Spleen (tissue), 11 donors: Measurements from ENCODE around the gene KCNK5. TPM values are rescaled to one million over a fixed set of nuclear protein-coding genes. Genes with fewer than 3 reads are reported as not detected.

ENCODE experiments used
- DNase-seq: peaks from one replicate; pipeline ENCODE4 v3.0.0-alpha.2; 2020
- H3K27ac ChIP-seq, 8 donors: fragments of 200-600 bp; sonication (generic) in 7 of 8; 1 replicate in 4 of 8; 2 replicates in 4 of 8; pipeline versions ENCODE4 v1.5.0 to v1.8.0; 2016 to 2021; ENCODE audit warnings: inconsistent platforms in 4 of 8, mild to moderate bottlenecking in 4 of 8, moderate library complexity in 1 of 8
- H3K27me3 ChIP-seq, 7 donors: fragments of 200-600 bp; sonication (generic) in 6 of 7; replicated peaks in 1 of 7; 1 replicate in 4 of 7; 2 replicates in 3 of 7; pipeline versions ENCODE4 v1.5.0 to v1.8.0; 2016 to 2021; ENCODE audit warnings: inconsistent platforms in 3 of 7, mild to moderate bottlenecking in 1 of 7
- H3K36me3 ChIP-seq, 6 donors: fragments of 200-600 bp; sonication (generic) in 5 of 6; 1 replicate in 4 of 6; 2 replicates in 2 of 6; pipeline versions ENCODE4 v1.5.0 to v1.8.0; 2016 to 2021; ENCODE audit warnings: inconsistent platforms in 2 of 6
- H3K4me1 ChIP-seq, 6 donors: fragments of 200-600 bp; sonication (generic) in 5 of 6; 1 replicate in 3 of 6; 2 replicates in 3 of 6; pipeline versions ENCODE4 v1.5.0 to v1.8.0; 2016 to 2021; ENCODE audit warnings: inconsistent platforms in 3 of 6
- H3K4me3 ChIP-seq, 8 donors: fragments of 200-600 bp; sonication (generic) in 7 of 8; 1 replicate in 4 of 8; 2 replicates in 4 of 8; pipeline versions ENCODE4 v1.5.0 to v1.8.0; 2016 to 2021; ENCODE audit warnings: inconsistent platforms in 4 of 8, mild to moderate bottlenecking in 4 of 8, moderate library complexity in 2 of 8
- H3K9me3 ChIP-seq, 8 donors: fragments of 200-600 bp; sonication (generic) in 7 of 8; 1 replicate in 4 of 8; 2 replicates in 4 of 8; pipeline versions ENCODE4 v1.5.0 to v1.8.0; 2016 to 2021; ENCODE audit warnings: inconsistent platforms in 4 of 8
- POLR2A ChIP-seq, 3 donors: fragments of 450-650 bp; IDR thresholded peaks; one replicate each; pipeline ENCODE4 v1.5.1; 2017; ENCODE audit warnings: antibody characterized with exemption in 3 of 3, mild to moderate bottlenecking in 1 of 3
- POLR2AphosphoS5 ChIP-seq, 3 donors: sonication (generic); formaldehyde crosslinking; IDR thresholded peaks; one replicate each; pipeline ENCODE4 v1.5.1; 2017; ENCODE audit warnings: antibody characterized with exemption in 3 of 3
- WGBS, 5 donors: extraction: QIAGEN DNeasy Blood & Tissue Kit in 3 of 5; methylation state at CpG; one replicate each; pipeline versions ENCODE4 v1.1.5 to v1.1.7; 2013 to 2018; 5-methylcytosine and 5-hydroxymethylcytosine counted together
- intact Hi-C: fragments of 100-400 bp; cut with DNase I; formaldehyde crosslinking; loops from one replicate; pipeline ENCODE4 v1.15.0; 2023; ENCODE audit warnings: low total_unique reads
- polyA plus RNA-seq, 3 donors: library from polyadenylated mRNA; stranded (reverse); fragments of 200-250 nt; gene quantifications; one replicate each; pipeline ENCODE4 v1.2.1, GENCODE V29; 2013
- total RNA-seq, 7 donors: library from RNA; depleted of rRNA in 3 of 7; stranded (reverse); fragments of >200 nt in 3 of 7; fragmentation: NEBNext Ultra II Directional in 4 of 7; extraction: Animal tissue kit (Norgen Biotek cat#: 25700) in 4 of 7; gene quantifications; one replicate each; pipeline versions ENCODE4 v1.1.0 to v1.2.1, GENCODE V29; 2016 to 2021
- TF ChIP-seq, protein P1 (sequence below), 11 experiments: fragments of 200-600 bp in 7 of 11; fragments of 450-650 bp in 4 of 11; sonication (generic) in 4 of 11; IDR thresholded peaks in 8 of 11; conservative IDR thresholded peaks in 3 of 11; 1 replicate in 7 of 11; 2 replicates in 4 of 11; pipeline versions ENCODE4 v1.4.0 to v1.8.0; 2016 to 2021; ENCODE audit warnings: antibody characterized with exemption in 11 of 11, inconsistent platforms in 4 of 11, mild to moderate bottlenecking in 1 of 11
- donor health status: healthy with polysubstance abuse.
- donor health status: DM: no; HTN: no; CAD: no; lungs with moderate emphysema.
- donor health status: DM: no; HTN: no; CAD: no.
- donor health status: Bipolar disorder and iron deficiency.
- donor health status: healthy.
- donor health status: DM: no; HTN: no; CAD: no.
- donor health status: DM: yes; HTN: yes; CAD: no.

KCNK5 gene
- total and polyA plus RNA-seq, 10 donors, result 0.52 to 5.9 (median 3.2) TPM

GRCh38 chr6:39144481-39145173, 84.6 kb downstream of the KCNK5 start:
- Histone ChIP-seq H3K4me1 (no peaks in the 10 kb centered on the region), H3K9me3 (no peaks in the 10 kb centered on the region), H3K4me3 (no peak overlapping the region), H3K27me3 (peaks cover 0 to 26% (median 0%) of the 10 kb centered on the region in 7 donors), H3K36me3 (no peaks in the 10 kb centered on the region), H3K27ac (no peak overlapping the region)
- 84 to 100% (median 89%) methylated on average over 1 of the region's 1 CpG for WGBS, 5 donors
- intact Hi-C loops, result no loop called here
- TF ChIP-seq, protein P1, sequence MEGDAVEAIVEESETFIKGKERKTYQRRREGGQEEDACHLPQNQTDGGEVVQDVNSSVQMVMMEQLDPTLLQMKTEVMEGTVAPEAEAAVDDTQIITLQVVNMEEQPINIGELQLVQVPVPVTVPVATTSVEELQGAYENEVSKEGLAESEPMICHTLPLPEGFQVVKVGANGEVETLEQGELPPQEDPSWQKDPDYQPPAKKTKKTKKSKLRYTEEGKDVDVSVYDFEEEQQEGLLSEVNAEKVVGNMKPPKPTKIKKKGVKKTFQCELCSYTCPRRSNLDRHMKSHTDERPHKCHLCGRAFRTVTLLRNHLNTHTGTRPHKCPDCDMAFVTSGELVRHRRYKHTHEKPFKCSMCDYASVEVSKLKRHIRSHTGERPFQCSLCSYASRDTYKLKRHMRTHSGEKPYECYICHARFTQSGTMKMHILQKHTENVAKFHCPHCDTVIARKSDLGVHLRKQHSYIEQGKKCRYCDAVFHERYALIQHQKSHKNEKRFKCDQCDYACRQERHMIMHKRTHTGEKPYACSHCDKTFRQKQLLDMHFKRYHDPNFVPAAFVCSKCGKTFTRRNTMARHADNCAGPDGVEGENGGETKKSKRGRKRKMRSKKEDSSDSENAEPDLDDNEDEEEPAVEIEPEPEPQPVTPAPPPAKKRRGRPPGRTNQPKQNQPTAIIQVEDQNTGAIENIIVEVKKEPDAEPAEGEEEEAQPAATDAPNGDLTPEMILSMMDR (IDR thresholded peaks at IDR 0.05 in 8 of 11, conservative IDR thresholded peaks at IDR 0.05 in 3 of 11), result no peak
- TF ChIP-seq POLR2AphosphoS5 (IDR thresholded peaks at IDR 0.05) (no peak), POLR2A (IDR thresholded peaks at IDR 0.05) (no peak)
- DNase-seq, result no peak

- Histone ChIP-seq H3K36me3 (no peaks in the 10 kb centered on the region), H3K4me1 (no peaks in the 10 kb centered on the region), H3K9me3 (peaks cover 0 to 10% (median 9%) of the 10 kb centered on the region in 8 donors), H3K27ac (peak overlapping the region in 1 of 8 donors; percentile 10), H3K27me3 (peaks cover 0 to 30% (median 0%) of the 10 kb centered on the region in 7 donors), H3K4me3 (no peak overlapping the region)
- TF ChIP-seq POLR2A (IDR thresholded peaks at IDR 0.05), result no peak
- DNase-seq, result no peak
- intact Hi-C loops, result no loop called here
- WGBS, 5 donors, result 54 to 87% (median 61%) methylated on average over 13 of the region's 13 CpGs
Observed at GRCh38 chr6:39143238-39143930, 85.9 kb downstream of the KCNK5 start.

DNA sequence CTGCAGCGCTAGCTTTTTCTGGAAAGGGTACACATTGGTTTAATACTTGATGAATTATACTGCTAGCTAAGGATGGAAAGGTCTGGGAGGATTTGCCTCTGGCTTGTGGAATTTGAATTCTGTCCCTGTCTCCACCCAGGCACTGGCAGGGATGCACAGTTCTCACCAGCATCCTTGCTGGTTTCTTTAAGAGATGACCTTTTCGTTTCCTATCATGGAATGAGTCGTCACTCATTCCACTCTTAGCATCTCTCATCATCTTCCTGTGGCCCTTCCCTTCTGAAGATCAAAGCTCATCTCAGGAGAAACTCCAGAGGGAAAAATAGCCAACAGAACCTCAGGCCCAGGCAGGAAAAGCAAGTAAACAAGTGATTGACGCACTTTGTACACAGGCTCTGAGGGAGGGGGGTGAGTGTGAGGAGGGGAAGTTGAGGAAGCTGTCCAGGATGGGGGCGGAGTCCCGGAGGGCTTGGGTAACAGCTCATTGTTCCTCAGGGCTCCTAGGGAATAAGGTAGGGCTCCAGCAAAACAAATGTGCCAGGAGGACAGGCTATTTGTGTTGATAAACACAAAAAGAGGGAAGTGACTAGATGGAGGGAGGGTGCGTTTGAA, 88.6 kb downstream of the KCNK5 start:
- no peaks in the 10 kb centered on the region for H3K36me3 ChIP-seq
- WGBS, 5 donors, result 39 to 52% (median 45%) methylated on average over 7 of the region's 7 CpGs
- intact Hi-C loops, result no loop called here
- no peak for DNase-seq
- H3K27me3 ChIP-seq, result peaks cover 0 to 25% (median 0%) of the 10 kb centered on the region in 7 donors
- H3K27ac ChIP-seq, result no peak overlapping the region
- H3K9me3 ChIP-seq, result peaks cover 0 to 20% (median 16%) of the 10 kb centered on the region in 8 donors
- TF ChIP-seq, protein P1 (IDR thresholded peaks at IDR 0.05 in 8 of 11, conservative IDR thresholded peaks at IDR 0.05 in 3 of 11), result no peak
- no peak for TF ChIP-seq POLR2AphosphoS5 (IDR thresholded peaks at IDR 0.05)
- no peak for TF ChIP-seq POLR2A (IDR thresholded peaks at IDR 0.05)
- no peak overlapping the region for H3K4me3 ChIP-seq
- H3K4me1 ChIP-seq, result no peaks in the 10 kb centered on the region

Other genes with a start within 250 kb of the KCNK5 start
- under 1 TPM in 1 of 7 donors, not detected in 6; 0.11 TPM for gene GLP1R, start 180.7 kb downstream of the KCNK5 start, total RNA-seq
- not detected for gene GLP1R, start 180.7 kb downstream of the KCNK5 start, polyA plus RNA-seq
- gene SAYSD1, start 114.3 kb downstream of the KCNK5 start, total RNA-seq, result 10 to 100 TPM in 6 of 7 donors, 1 to 10 TPM in 1; 8.1 to 14.2 (median 13.5) TPM
- 10 to 100 TPM; 12.8 to 13.6 (median 12.9) TPM for gene SAYSD1, start 114.3 kb downstream of the KCNK5 start, polyA plus RNA-seq
- gene KCNK17, start 84.9 kb upstream of the KCNK5 start, total RNA-seq, result under 1 TPM in 5 of 7 donors, not detected in 2; 0.42 to 0.98 (median 0.54) TPM
- gene KCNK17, start 84.9 kb upstream of the KCNK5 start, polyA plus RNA-seq, result under 1 TPM; 0.16 to 0.43 (median 0.36) TPM
- not detected for gene KCNK16, start 93.2 kb upstream of the KCNK5 start, total RNA-seq
- gene KCNK16, start 93.2 kb upstream of the KCNK5 start, polyA plus RNA-seq, result not detected